Inferior parietal cortex (tissue), 1 donor: ENCODE data around the gene CYP27C1.
"Not testable (repeated sequence)": the region's sequence is repeated elsewhere in the genome, so short reads cannot be mapped to it uniquely, and the experiment has no call there.

Experiments used
- DNase-seq: peaks from one replicate; pipeline ENCODE4 v3.0.0-alpha.2; 2016; ENCODE audit errors: extremely low spot score

CYP27C1 gene, protein sequence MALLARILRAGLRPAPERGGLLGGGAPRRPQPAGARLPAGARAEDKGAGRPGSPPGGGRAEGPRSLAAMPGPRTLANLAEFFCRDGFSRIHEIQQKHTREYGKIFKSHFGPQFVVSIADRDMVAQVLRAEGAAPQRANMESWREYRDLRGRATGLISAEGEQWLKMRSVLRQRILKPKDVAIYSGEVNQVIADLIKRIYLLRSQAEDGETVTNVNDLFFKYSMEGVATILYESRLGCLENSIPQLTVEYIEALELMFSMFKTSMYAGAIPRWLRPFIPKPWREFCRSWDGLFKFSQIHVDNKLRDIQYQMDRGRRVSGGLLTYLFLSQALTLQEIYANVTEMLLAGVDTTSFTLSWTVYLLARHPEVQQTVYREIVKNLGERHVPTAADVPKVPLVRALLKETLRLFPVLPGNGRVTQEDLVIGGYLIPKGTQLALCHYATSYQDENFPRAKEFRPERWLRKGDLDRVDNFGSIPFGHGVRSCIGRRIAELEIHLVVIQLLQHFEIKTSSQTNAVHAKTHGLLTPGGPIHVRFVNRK

GRCh38 chr2:127220102-127220767 is at the start of gene CYP27C1:
Gene CYP27C1, minus strand, starts transcription at chr2:127220299. Its CDS starts 29 bp downstream, at chr2:127220270.
- DNase-seq = no peak

GRCh38 chr2:127261804-127262406 is 41.8 kb upstream of the CYP27C1 start:
- no peak for DNase-seq

- DNase-seq = no peak
Measured at GRCh38 chr2:127259355-127259754, 39.3 kb upstream of the CYP27C1 start.

- no peak for DNase-seq
Measured at GRCh38 chr2:127256866-127257265, 36.8 kb upstream of the CYP27C1 start.

GRCh38 chr2:127256381-127256780 is 36.3 kb upstream of the CYP27C1 start:
- no peak for DNase-seq

DNA sequence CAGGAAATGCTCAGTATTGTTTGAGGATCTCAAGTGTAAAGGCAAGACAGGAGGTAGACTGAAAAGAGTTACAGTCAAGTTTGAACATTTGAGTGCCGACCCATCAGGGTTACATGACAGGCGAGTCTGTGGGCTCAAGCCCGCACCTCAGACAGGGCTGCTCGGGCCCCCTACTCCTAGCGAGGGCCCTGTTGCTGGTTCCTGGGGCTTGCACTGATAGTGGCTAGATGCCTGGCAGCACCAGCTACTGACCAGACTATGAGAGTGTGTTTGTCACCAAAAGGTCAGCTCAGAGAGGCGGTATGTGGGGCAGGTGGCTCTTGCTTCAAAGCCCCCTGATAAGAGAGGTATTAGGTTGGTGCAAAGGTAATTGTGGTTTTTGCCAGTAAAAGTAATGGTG is 35.6 kb upstream of the CYP27C1 start:
- DNase-seq = no peak

GRCh38 chr2:127255146-127255545 is 35.0 kb upstream of the CYP27C1 start:
- no peak for DNase-seq

GRCh38 chr2:127254386-127254981 is 34.4 kb upstream of the CYP27C1 start:
- DNase-seq = no peak

DNA sequence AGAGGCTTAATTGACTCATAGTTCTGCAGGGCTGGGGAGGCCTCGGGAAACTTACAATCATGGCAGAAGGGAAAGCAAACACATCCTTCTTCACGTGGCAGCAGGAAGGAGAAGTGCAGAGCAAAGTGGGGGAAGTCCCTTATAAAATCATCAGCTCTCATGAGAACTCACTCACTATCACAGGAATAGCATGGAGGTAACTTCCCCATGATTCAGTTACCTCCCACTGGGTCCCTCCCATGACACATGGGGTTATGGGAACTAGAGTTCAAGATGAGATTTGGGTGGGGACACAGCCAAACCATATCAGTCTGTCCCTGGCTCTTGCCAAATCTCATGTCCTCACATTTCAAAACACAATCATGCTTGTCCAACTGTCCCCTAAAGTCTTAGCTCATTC is 21.1 kb upstream of the CYP27C1 start:
- not testable (repeated sequence) for DNase-seq

- no peak for DNase-seq
Measured at GRCh38 chr2:127239395-127239794, 19.3 kb upstream of the CYP27C1 start.

GRCh38 chr2:127237768-127238167 is 17.7 kb upstream of the CYP27C1 start:
- DNase-seq = not testable (repeated sequence)

DNA sequence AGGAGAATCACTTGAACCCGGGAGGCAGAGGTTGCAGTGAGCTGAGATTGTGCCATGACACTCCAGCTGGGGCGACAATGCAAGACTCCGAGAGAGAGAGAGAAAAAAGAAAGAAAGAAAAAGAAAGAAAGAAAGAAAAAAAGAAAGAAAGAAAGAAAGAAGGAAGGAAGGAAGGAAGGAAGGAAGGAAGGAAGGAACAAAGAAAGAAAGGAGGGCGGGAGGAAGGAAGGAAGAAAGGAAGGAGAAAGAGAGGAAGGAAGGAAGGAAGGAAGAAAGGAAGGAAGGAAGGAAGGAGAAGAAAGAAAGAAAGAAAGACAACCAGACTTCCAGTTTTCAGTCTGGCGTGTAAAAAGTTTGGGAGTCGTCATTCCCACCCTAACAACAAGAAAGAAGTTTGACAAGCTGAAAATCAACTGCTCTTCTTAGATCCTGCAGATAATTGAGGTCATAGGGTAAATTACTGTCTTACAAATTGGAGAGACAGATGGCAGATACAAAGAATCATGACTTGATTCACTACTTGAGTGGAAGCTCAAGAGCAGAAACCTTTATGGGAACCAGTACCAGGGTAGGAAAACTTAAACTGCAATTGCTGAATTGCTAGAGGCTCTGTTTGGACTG is 15.1 kb upstream of the CYP27C1 start:
- no peak for DNase-seq

- no peak for DNase-seq
Measured at GRCh38 chr2:127233710-127234109, 13.6 kb upstream of the CYP27C1 start.

DNA sequence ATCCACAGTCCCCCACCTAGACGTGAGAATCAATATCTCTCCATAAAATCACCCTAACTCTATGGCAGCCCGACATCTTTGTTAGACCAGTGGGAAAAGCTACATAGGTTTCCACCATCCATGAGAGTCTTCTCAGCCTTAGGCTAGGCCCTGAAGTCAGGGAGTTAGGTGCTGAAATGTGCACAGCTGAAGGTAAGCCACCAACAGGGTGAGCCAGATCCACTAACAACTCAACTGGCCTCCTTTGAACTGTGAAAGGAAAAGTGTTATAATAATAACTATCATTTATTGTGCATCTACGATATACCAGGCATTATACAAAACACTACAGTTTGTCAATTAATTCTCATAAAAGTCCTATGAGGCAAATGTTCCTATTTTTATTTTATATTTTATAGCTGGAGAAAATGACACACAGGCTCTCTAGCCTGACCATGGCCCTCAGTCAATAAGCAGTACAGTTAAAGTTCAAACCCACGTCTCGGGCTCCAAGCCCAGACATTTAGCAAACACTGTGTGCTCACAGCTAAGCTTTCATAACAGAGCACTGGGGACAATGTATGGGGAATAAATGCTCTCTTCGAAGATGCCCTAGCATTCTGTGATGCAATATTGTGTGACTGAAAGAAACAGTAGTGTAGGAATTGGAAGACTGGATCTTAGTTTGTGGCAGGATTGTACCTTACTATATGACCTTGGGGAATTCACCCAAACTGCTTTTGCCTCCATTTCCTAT is 11.2 kb upstream of the CYP27C1 start:
- no peak for DNase-seq

DNA sequence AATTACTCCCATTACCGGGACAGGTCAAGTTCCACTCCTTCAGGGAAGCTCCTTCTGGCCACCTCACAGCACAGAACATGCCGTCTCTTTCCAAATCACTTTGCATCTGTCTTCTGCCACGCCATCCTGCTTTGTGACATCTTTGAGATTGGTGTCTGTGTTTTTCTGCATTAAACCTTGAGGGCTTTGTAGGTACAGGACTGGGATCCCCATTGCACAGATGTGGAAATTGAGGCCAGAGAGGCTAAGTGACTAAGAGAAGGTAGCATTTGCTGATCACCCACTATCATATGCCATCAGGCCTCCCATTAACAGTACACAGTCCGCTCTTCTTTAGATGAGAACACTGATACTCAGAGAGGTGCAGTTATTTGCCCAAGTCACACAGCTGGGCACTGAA is 9.5 kb upstream of the CYP27C1 start:
- DNase-seq = no peak

DNA sequence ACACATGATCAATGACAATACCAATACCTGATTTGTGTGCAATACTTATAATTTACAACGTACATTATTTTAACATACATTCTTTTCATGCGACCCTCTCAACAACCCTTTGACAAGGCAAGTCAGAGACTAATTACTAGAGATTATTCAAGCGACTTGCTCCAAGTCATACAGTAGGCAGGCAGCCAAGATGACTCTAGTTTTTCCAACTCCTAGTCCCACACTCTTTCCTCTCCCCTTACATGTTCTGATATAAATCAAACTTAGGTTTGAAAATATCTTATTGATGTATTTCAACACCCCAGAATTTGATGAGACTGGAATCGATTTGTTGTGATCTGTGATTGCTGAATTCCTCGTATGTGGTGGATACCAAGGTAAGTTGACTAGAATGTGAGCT is 8.0 kb upstream of the CYP27C1 start:
- DNase-seq = no peak

- not testable (repeated sequence) for DNase-seq
Measured at GRCh38 chr2:127227264-127227660, 7.2 kb upstream of the CYP27C1 start.

DNA sequence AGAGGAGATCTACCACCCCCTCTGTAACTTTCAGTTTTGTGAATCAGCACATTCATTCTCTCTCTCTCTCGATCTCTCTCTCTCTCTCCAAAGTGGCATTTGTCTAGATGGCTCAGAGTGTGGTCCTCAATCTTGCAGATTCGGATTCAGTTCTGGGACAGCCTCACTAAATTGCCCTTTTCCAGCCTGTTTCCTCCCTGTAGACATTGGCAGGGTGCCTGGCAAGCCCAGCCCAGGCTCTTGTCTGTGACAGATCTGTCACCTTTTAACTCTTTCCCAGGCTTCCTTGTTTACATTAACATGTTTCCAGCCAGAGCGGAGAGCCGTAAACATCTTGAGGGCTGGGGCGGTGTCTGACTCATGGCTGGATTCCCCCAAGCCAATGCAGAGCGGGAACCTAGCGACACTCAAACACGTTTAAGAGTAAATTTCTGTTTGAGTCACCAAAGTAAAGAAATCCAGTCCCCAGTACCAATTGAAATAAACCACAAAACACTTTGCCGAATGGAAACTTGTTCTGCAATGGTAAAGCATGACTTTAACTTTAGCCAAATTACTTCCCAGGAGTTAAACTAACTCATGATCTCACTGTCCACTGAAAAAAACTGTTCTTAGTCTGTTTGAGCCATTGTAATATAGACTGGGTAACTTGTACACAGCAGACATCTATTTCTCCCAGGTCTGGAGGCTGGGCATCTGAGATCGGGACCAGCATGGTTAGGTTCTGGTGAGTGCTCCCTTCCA is 6.6 kb upstream of the CYP27C1 start:
- no peak for DNase-seq

DNA sequence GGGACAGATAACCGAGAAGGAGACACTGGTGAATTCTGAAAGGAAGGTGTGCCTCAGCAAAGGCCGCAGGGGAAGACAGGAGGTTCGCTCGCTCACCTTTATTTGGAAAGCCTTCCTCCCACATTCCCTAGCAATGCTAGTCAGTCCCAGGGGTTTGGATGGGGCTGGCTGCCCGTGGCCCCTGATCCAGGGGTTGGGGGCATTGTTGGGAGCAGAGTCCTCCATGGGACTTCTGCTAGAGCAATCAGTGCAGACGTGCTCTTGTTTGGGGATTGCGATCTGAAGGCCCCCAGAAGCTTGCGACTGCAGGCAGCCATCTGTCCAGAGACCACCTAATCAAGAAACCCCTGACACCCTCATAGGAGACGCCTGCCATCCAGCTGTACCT is 6.0 kb upstream of the CYP27C1 start:
- DNase-seq = no peak
